ENCODE measurements around the gene UBQLN3.

The UBQLN3 gene

DNA sequence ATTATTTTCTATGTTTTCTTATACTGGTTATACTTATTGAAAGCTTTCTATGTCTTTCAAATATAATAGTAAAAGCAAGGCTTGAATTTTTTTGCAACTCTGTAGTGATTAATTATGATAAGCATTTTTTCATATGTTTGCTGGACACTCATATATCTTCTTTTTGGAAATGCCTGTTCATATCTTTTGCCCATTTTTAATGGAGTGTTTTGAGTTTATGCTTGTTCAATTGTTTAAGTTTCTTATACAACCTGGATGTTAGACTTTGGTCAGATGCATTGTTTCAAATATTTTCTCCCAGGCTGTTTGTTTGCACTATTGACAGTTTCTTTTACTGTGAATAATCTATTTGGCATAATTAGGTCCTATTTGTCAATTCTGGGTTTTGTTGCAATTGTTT is 26.7 kb upstream of the UBQLN3 start:
- no peaks in the 10 kb centered on the region for H3K4me1 ChIP-seq (ENCODE audit: low read length)
- no peaks in the 10 kb centered on the region for H3F3A ChIP-seq (ENCODE audit: insufficient read depth, low read length)
- H3K36me3 ChIP-seq (replicated peaks; ENCODE audit: insufficient read depth, low read length) = no peaks in the 10 kb centered on the region
- no peak overlapping the region for H2AFZ ChIP-seq (ENCODE audit: low read length)
- H3K4me3 ChIP-seq (ENCODE audit: low read length) = no peak overlapping the region
- no peaks in the 10 kb centered on the region for H3K9me3 ChIP-seq (replicated peaks; ENCODE audit: insufficient read depth, low read length)
- no peaks in the 10 kb centered on the region for H4K20me1 ChIP-seq (ENCODE audit: insufficient read depth, low read length)
- H3K27me3 ChIP-seq (replicated peaks; ENCODE audit: insufficient read depth, low read length) = no peaks in the 10 kb centered on the region
- TF ChIP-seq EZH2 (optimal IDR thresholded peaks at IDR 0.05; ENCODE audit: low read depth, low read length) (no peak), EZH2phosphoT487 (IDR thresholded peaks at IDR 0.05; ENCODE audit: low read length) (no peak)
- TF ChIP-seq, protein P1, sequence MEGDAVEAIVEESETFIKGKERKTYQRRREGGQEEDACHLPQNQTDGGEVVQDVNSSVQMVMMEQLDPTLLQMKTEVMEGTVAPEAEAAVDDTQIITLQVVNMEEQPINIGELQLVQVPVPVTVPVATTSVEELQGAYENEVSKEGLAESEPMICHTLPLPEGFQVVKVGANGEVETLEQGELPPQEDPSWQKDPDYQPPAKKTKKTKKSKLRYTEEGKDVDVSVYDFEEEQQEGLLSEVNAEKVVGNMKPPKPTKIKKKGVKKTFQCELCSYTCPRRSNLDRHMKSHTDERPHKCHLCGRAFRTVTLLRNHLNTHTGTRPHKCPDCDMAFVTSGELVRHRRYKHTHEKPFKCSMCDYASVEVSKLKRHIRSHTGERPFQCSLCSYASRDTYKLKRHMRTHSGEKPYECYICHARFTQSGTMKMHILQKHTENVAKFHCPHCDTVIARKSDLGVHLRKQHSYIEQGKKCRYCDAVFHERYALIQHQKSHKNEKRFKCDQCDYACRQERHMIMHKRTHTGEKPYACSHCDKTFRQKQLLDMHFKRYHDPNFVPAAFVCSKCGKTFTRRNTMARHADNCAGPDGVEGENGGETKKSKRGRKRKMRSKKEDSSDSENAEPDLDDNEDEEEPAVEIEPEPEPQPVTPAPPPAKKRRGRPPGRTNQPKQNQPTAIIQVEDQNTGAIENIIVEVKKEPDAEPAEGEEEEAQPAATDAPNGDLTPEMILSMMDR (IDR thresholded peaks at IDR 0.05; ENCODE audit: low read length) = no peak
- no peak overlapping the region for H3K27ac ChIP-seq (ENCODE audit: low read length)
- no peak overlapping the region for H3K4me2 ChIP-seq (ENCODE audit: low read depth, low read length)
- H3K9ac ChIP-seq (ENCODE audit: low read length) = no peak overlapping the region
- no peak for DNase-seq
- H3K79me2 ChIP-seq (ENCODE audit: low read length) = no peaks in the 10 kb centered on the region
- H3K9me2 ChIP-seq (replicated peaks; ENCODE audit: insufficient read depth, low read length) = no peaks in the 10 kb centered on the region

DNA sequence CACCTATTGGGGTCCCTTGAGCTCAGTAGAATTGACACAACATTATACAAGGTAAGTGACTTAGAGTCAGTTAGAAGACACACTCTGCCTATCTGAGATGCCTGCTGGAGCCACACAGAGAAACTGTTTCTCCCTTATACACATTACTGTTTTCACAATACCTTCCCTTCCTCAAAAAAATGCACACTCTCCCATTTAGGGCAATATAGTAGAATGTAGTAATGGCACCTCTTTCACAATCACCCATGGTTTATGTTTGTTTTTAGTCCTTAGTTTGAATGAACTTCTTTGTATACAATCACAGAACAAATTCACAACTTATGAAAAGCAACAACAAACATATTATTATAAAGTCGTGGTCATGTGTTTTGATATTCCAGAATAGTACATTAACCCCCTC is 24.3 kb upstream of the UBQLN3 start:
- H3K9me2 ChIP-seq (replicated peaks; ENCODE audit: insufficient read depth, low read length) = no peaks in the 10 kb centered on the region
- H3F3A ChIP-seq (ENCODE audit: insufficient read depth, low read length) = no peaks in the 10 kb centered on the region
- no peak overlapping the region for H2AFZ ChIP-seq (ENCODE audit: low read length)
- no peak overlapping the region for H3K9ac ChIP-seq (ENCODE audit: low read length)
- no peaks in the 10 kb centered on the region for H4K20me1 ChIP-seq (ENCODE audit: insufficient read depth, low read length)
- no peak overlapping the region for H3K4me3 ChIP-seq (ENCODE audit: low read length)
- no peak for DNase-seq
- H3K36me3 ChIP-seq (replicated peaks; ENCODE audit: insufficient read depth, low read length) = no peaks in the 10 kb centered on the region
- no peak overlapping the region for H3K4me2 ChIP-seq (ENCODE audit: low read depth, low read length)
- no peaks in the 10 kb centered on the region for H3K4me1 ChIP-seq (ENCODE audit: low read length)
- H3K27me3 ChIP-seq (replicated peaks; ENCODE audit: insufficient read depth, low read length) = no peaks in the 10 kb centered on the region
- H3K9me3 ChIP-seq (replicated peaks; ENCODE audit: insufficient read depth, low read length) = no peaks in the 10 kb centered on the region
- TF ChIP-seq EZH2 (optimal IDR thresholded peaks at IDR 0.05; ENCODE audit: low read depth, low read length) (no peak), EZH2phosphoT487 (IDR thresholded peaks at IDR 0.05; ENCODE audit: low read length) (no peak)
- TF ChIP-seq, protein P1 (IDR thresholded peaks at IDR 0.05; ENCODE audit: low read length) = no peak
- no peak overlapping the region for H3K27ac ChIP-seq (ENCODE audit: low read length)
- H3K79me2 ChIP-seq (ENCODE audit: low read length) = no peaks in the 10 kb centered on the region

DNA sequence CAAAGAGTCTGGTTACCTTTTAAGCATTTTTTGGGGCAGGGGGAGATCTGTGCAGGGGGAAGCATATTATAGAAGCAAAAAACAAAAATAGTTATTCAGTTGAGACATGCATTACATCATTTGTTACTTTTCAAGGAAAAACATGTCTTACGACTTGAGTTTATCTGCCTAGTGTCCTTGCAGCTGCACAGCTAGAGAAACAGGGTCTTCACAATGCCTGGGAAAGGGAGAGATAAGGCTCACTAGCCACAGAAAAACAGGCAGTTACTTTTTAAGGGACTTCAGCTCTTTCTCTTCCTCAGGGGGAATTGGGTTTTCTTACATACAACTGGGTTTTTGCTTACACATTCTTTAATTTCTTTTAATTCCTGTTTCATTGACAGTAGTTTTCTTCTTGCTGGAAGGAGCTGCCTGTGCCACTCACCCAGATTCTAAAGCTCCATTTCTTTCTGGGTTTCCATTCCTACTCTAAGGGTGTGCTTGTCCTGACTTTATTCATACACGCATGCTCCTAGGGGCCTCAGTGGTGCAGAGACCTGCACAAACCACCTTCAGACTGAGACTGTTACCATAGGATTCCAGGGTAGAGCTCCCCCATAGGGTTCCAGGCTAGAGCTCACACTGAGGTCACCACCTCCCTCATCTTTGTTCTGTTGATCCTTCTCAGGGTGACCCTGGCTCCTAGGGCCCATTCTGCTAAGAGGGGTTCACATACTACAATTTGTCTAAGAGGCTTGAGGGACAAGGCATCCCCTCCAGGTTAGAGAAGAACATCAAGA is 21.5 kb upstream of the UBQLN3 start:
- Histone ChIP-seq H3K27ac (ENCODE audit: low read length) (no peak overlapping the region), H2AFZ (ENCODE audit: low read length) (no peak overlapping the region), H3K9me2 (replicated peaks; ENCODE audit: insufficient read depth, low read length) (no peaks in the 10 kb centered on the region), H3K4me3 (ENCODE audit: low read length) (no peak overlapping the region), H3K4me2 (ENCODE audit: low read depth, low read length) (no peak overlapping the region), H3K4me1 (ENCODE audit: low read length) (no peaks in the 10 kb centered on the region), H3K27me3 (replicated peaks; ENCODE audit: insufficient read depth, low read length) (no peaks in the 10 kb centered on the region), H3K36me3 (replicated peaks; ENCODE audit: insufficient read depth, low read length) (no peaks in the 10 kb centered on the region), H3F3A (ENCODE audit: insufficient read depth, low read length) (no peaks in the 10 kb centered on the region), H3K79me2 (ENCODE audit: low read length) (no peaks in the 10 kb centered on the region), H3K9ac (ENCODE audit: low read length) (no peak overlapping the region), H3K9me3 (replicated peaks; ENCODE audit: insufficient read depth, low read length) (no peaks in the 10 kb centered on the region), H4K20me1 (ENCODE audit: insufficient read depth, low read length) (no peaks in the 10 kb centered on the region)
- no peak for TF ChIP-seq EZH2 (optimal IDR thresholded peaks at IDR 0.05; ENCODE audit: low read depth, low read length)
- TF ChIP-seq, protein P1 (IDR thresholded peaks at IDR 0.05; ENCODE audit: low read length) = no peak
- no peak for TF ChIP-seq EZH2phosphoT487 (IDR thresholded peaks at IDR 0.05; ENCODE audit: low read length)
- no peak for DNase-seq
